NCI-H526 (cell line): ENCODE measurements around the gene KCNH2.
A peak's percentile ranks its signal among the peaks of the same experiment; 100 is the strongest.

ENCODE experiments used
- DNase-seq, 2 experiments: peaks; one replicate each; lab custom pipeline; 2025; lab: John Stamatoyannopoulos, UW

KCNH2 gene

GRCh38 chr7:150994838-150995510, 16.9 kb upstream of the KCNH2 start:
- DNase-seq: peak in 1 of 2 experiments; percentile 49

- DNase-seq: no peak
Observed at GRCh38 chr7:150994141-150994837, 16.2 kb upstream of the KCNH2 start.

GRCh38 chr7:150993511-150993910, 15.4 kb upstream of the KCNH2 start:
- DNase-seq: no peak

GRCh38 chr7:150992833-150993302, 14.7 kb upstream of the KCNH2 start:
- DNase-seq: peak; percentile 40 to 79

GRCh38 chr7:150992051-150992640, 14.0 kb upstream of the KCNH2 start:
- DNase-seq: no peak

GRCh38 chr7:150990416-150991186, 12.5 kb upstream of the KCNH2 start, which contains the start of gene NOS3:
TSS of gene NOS3 (plus strand) at chr7:150991017. CDS start at chr7:150993804, 2,787 bp downstream.
- DNase-seq: no peak

- DNase-seq: no peak
Observed at GRCh38 chr7:150989456-150989855, 11.3 kb upstream of the KCNH2 start.

- peak; percentile 52 to 86 for DNase-seq
Observed at GRCh38 chr7:150988230-150989226, 10.4 kb upstream of the KCNH2 start.

- DNase-seq: no peak
Observed at GRCh38 chr7:150986556-150986955, 8.4 kb upstream of the KCNH2 start.

- peak; percentile 50 to 93 for DNase-seq
Observed at GRCh38 chr7:150986099-150986512, 8.0 kb upstream of the KCNH2 start.

- DNase-seq: no peak
Observed at GRCh38 chr7:150983893-150984368, 5.8 kb upstream of the KCNH2 start.

GRCh38 chr7:150982351-150982750, 4.2 kb upstream of the KCNH2 start:
- DNase-seq: no peak

- no peak for DNase-seq
Observed at GRCh38 chr7:150981644-150982043, 3.5 kb upstream of the KCNH2 start.

- peak in 1 of 2 experiments; percentile 31 for DNase-seq
Observed at GRCh38 chr7:150980663-150981062, 2.5 kb upstream of the KCNH2 start.

GRCh38 chr7:150979713-150980390, 1.7 kb upstream of the KCNH2 start:
- no peak for DNase-seq

- DNase-seq: peak; percentile 17 to 72
Observed at GRCh38 chr7:150977382-150978125, 567 bp downstream of the KCNH2 start.

- DNase-seq: peak in 1 of 2 experiments; percentile 51
Observed at GRCh38 chr7:150976529-150977381, 1.4 kb downstream of the KCNH2 start.
